ENCODE results near the gene DIP2C. TPM values are rescaled to one million over a fixed set of nuclear protein-coding genes. Genes with fewer than 3 reads are reported as not detected.

DIP2C gene
- total RNA-seq, 1 experiment from 2014 or later = 11.0 TPM

- intact Hi-C loops (cut with micrococcal nuclease; ENCODE audit: unreplicated experiment) = loop anchor here (10.0 kb wide), 1 partner anchor 104 kb away; no protein-coding TSS in a partner anchor
- TF ChIP-seq CTCF (IDR thresholded peaks at IDR 0.05; ENCODE audit: unreplicated experiment) = no peak
- H3K36me3 Mint-ChIP-seq (ENCODE audit: insufficient read depth, unreplicated experiment) = no peaks in the 10 kb centered on the region
- H3K4me1 Mint-ChIP-seq (ENCODE audit: low read depth, unreplicated experiment) = peaks cover 13% of the 10 kb centered on the region
- no peak overlapping the region for H3K27ac Mint-ChIP-seq (ENCODE audit: unreplicated experiment)
- H3K9me3 Mint-ChIP-seq (ENCODE audit: low read depth, unreplicated experiment) = no peaks in the 10 kb centered on the region
- CTCF ChIA-PET = no interaction called here
- BruUV-seq (replicated peaks) = no TSS peak
- H3K4me3 Mint-ChIP-seq (ENCODE audit: low read depth, unreplicated experiment) = no peak overlapping the region
- no peaks in the 10 kb centered on the region for H3K27me3 Mint-ChIP-seq (ENCODE audit: unreplicated experiment)
- no peak for DNase-seq
These were observed 71.1 kb downstream of the DIP2C start for GRCh38 chr10:618229-618989.

DNA sequence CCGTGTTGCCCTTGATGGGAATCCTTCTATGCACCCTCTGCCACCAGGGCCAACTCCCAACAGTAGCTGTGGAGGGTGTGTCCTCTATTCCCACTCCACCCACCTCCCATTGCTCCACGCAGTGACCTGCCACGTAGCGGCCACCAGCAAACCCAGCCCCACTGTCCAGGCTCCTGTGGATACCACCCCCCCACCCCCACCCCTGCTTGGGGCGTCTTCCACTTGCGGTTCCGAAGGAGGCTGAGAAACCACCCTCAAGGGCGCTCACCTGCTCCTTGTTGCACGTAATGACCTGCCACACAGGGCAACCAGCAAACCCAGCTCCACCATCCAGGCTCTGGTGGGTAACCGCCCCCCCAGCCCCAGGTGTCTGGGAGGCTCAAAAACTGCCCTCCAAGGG, 72.0 kb downstream of the DIP2C start:
- no peaks in the 10 kb centered on the region for H3K9me3 Mint-ChIP-seq (ENCODE audit: low read depth, unreplicated experiment)
- CTCF ChIA-PET = interaction anchor here (0.6 kb wide), 1 partner anchor 127 kb away, joined by 4 read pairs; no protein-coding TSS in a partner anchor
- no peaks in the 10 kb centered on the region for H3K27me3 Mint-ChIP-seq (ENCODE audit: unreplicated experiment)
- H3K4me1 Mint-ChIP-seq (ENCODE audit: low read depth, unreplicated experiment) = peaks cover 22% of the 10 kb centered on the region
- no peak for TF ChIP-seq CTCF (IDR thresholded peaks at IDR 0.05; ENCODE audit: unreplicated experiment)
- intact Hi-C loops (cut with micrococcal nuclease; ENCODE audit: unreplicated experiment) = loop anchor here (10.0 kb wide), 1 partner anchor 103 kb away; no protein-coding TSS in a partner anchor
- DNase-seq = no peak
- no peaks in the 10 kb centered on the region for H3K36me3 Mint-ChIP-seq (ENCODE audit: insufficient read depth, unreplicated experiment)
- H3K27ac Mint-ChIP-seq (ENCODE audit: unreplicated experiment) = no peak overlapping the region
- no TSS peak for BruUV-seq (replicated peaks)
- H3K4me3 Mint-ChIP-seq (ENCODE audit: low read depth, unreplicated experiment) = no peak overlapping the region

DNA sequence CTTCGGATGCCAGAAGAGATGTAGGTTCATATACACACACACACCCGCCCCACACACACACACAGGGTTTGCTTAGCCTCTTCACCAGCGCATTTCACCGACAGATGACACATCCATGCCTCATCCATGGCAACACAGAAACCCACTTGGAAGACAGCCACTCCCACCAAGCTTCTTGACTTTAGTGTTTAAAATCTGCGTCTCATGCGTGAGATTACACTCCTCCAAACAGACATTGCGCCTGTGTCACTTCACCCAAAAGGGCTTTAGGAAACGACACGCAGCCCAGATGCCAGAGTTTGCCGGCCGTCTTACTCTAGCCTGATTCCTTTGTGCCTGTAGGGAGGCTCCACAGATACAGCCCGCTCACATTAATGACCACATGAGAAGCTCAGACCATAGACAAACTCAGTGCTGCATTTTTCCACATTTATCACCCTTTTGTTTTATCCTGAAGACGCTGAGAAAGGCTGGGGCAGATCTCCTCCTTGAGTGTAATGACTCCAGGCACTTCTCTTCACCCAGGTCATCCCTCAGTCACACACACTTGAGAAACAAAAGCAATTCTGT, 73.8 kb downstream of the DIP2C start:
- no peak overlapping the region for H3K4me3 Mint-ChIP-seq (ENCODE audit: low read depth, unreplicated experiment)
- no peak for TF ChIP-seq CTCF (IDR thresholded peaks at IDR 0.05; ENCODE audit: unreplicated experiment)
- no peaks in the 10 kb centered on the region for H3K27me3 Mint-ChIP-seq (ENCODE audit: unreplicated experiment)
- no peak for DNase-seq
- H3K4me1 Mint-ChIP-seq (ENCODE audit: low read depth, unreplicated experiment) = peaks cover 23% of the 10 kb centered on the region
- no peak overlapping the region for H3K27ac Mint-ChIP-seq (ENCODE audit: unreplicated experiment)
- no peaks in the 10 kb centered on the region for H3K9me3 Mint-ChIP-seq (ENCODE audit: low read depth, unreplicated experiment)
- no peaks in the 10 kb centered on the region for H3K36me3 Mint-ChIP-seq (ENCODE audit: insufficient read depth, unreplicated experiment)
- intact Hi-C loops (cut with micrococcal nuclease; ENCODE audit: unreplicated experiment) = loop anchor here (10.0 kb wide), 1 partner anchor 101 kb away; no protein-coding TSS in a partner anchor
- CTCF ChIA-PET = no interaction called here
- BruUV-seq (replicated peaks) = no TSS peak

- BruUV-seq (replicated peaks) = no TSS peak
- DNase-seq = no peak
- Mint-ChIP-seq H3K27me3 (ENCODE audit: unreplicated experiment) (no peaks in the 10 kb centered on the region), H3K36me3 (ENCODE audit: insufficient read depth, unreplicated experiment) (no peaks in the 10 kb centered on the region), H3K4me3 (ENCODE audit: low read depth, unreplicated experiment) (no peak overlapping the region), H3K4me1 (ENCODE audit: low read depth, unreplicated experiment) (peaks cover 23% of the 10 kb centered on the region), H3K27ac (ENCODE audit: unreplicated experiment) (no peak overlapping the region), H3K9me3 (ENCODE audit: low read depth, unreplicated experiment) (no peaks in the 10 kb centered on the region)
- CTCF ChIA-PET = interaction anchor here (0.6 kb wide), 1 partner anchor 267 kb away, joined by 3 read pairs; no protein-coding TSS in a partner anchor
- intact Hi-C loops (cut with micrococcal nuclease; ENCODE audit: unreplicated experiment) = loop anchor here (5.0 to 10.0 kb wide), 2 partner anchors 68 to 100 kb away; no protein-coding TSS in a partner anchor
- TF ChIP-seq CTCF (IDR thresholded peaks at IDR 0.05; ENCODE audit: unreplicated experiment) = no peak
These were observed 74.5 kb downstream of the DIP2C start for GRCh38 chr10:614790-615582.

Measured in Calu3 (cell line).